Bronchial epithelial cell (primary cell): ENCODE results near the gene FAM83D. TPM values are rescaled to one million over a fixed set of nuclear protein-coding genes. Genes with fewer than 3 reads are reported as not detected.
A peak's percentile ranks its signal among the peaks of the same experiment; 100 is the strongest.

Experiments used
- DNase-seq: peaks from one replicate; pipeline ENCODE4 v3.0.0-alpha.2; 2010; ENCODE audit warnings: low read depth
- FAIRE-seq: peaks from 2 replicates; lab custom pipeline; 2011; peaks lifted over from hg19 to GRCh38; lab: Jason Lieb, UNC
- H3K27me3 ChIP-seq: 2 replicates; pipeline ENCODE4 v1.5.1; 2011; ENCODE audit warnings: low read length; ENCODE audit not compliant: control insufficient read depth, insufficient read depth
- H3K36me3 ChIP-seq: 2 replicates; pipeline ENCODE4 v1.5.1; 2011; ENCODE audit warnings: low read length; ENCODE audit not compliant: control insufficient read depth, insufficient read depth
- H3K4me3 ChIP-seq: 2 replicates; pipeline ENCODE4 v1.5.1; 2011; ENCODE audit warnings: mild to moderate bottlenecking, low read depth, low read length, control low read depth
- CTCF ChIP-seq: IDR thresholded peaks from 2 replicates; pipeline ENCODE4 v1.5.1; 2011; ENCODE audit warnings: mild to moderate bottlenecking, moderate library complexity, low read length, control low read depth, inconsistent platforms; ENCODE audit not compliant: insufficient read depth, severe bottlenecking
- total RNA-seq: library from RNA; depleted of rRNA; stranded (reverse); fragments of >200 nt; gene quantifications from 2 replicates; pipeline ENCODE4 v1.2.1, GENCODE V29; 2014

FAM83D gene
- total RNA-seq, 1 donor from 2014 or later: 2.6 TPM

GRCh38 chr20:38926934-38927616 lies 858 bp downstream of the FAM83D start:
- Histone ChIP-seq H3K4me3 (peak overlapping the region; percentile 66), H3K27me3 (no peaks in the 10 kb centered on the region), H3K36me3 (no peaks in the 10 kb centered on the region)
- FAIRE-seq (no peak), DNase-seq (no peak)
- TF ChIP-seq CTCF: no peak

GRCh38 chr20:38927902-38928578 lies 1.8 kb downstream of the FAM83D start:
- Histone ChIP-seq H3K27me3 (no peaks in the 10 kb centered on the region), H3K36me3 (no peaks in the 10 kb centered on the region), H3K4me3 (no peak overlapping the region)
- TF ChIP-seq CTCF: no peak
- DNase-seq: peak; percentile 51
- FAIRE-seq: no peak

GRCh38 chr20:38930242-38930569 lies 4.0 kb downstream of the FAM83D start:
- Histone ChIP-seq H3K27me3 (no peaks in the 10 kb centered on the region), H3K4me3 (no peak overlapping the region), H3K36me3 (no peaks in the 10 kb centered on the region)
- TF ChIP-seq CTCF: no peak
- no peak for FAIRE-seq
- no peak for DNase-seq

- FAIRE-seq: no peak
Measured at GRCh38 chr20:38931984-38932383, 5.8 kb downstream of the FAM83D start.

GRCh38 chr20:38932457-38933120 lies 6.4 kb downstream of the FAM83D start:
- FAIRE-seq (no peak), DNase-seq (peak; percentile 13)
- Histone ChIP-seq H3K36me3 (no peaks in the 10 kb centered on the region), H3K4me3 (no peak overlapping the region), H3K27me3 (no peaks in the 10 kb centered on the region)
- no peak for TF ChIP-seq CTCF

More at GRCh38 chr20:38931984-38932383, 5.8 kb downstream of the FAM83D start:
- no peak overlapping the region for H3K4me3 ChIP-seq
- TF ChIP-seq CTCF: no peak
- H3K27me3 ChIP-seq: no peaks in the 10 kb centered on the region
- H3K36me3 ChIP-seq: no peaks in the 10 kb centered on the region
- DNase-seq: no peak
